A549 (cell line): Measurements from ENCODE around the gene CSF3R. TPM values are rescaled to one million over a fixed set of nuclear protein-coding genes. Genes with fewer than 3 reads are reported as not detected.

Experiments
- ATAC-seq, 2 experiments: fragments of 200-7000 bp in 1 of 2; fragments of >200 bp in 1 of 2; cut with Nextera tagmentation in 1 of 2; cut with Tn5 transposase in 1 of 2; 3 replicates each; pipeline versions ENCODE4 v1.8.0 to v1.9.1; 2018 to 2020; ENCODE audit warnings: mild to moderate bottlenecking in 1 of 2, moderate library complexity in 1 of 2
- CTCF ChIA-PET: fragments of 300-600 bp; sonication (Branson Sonifier 250); formaldehyde crosslinking; extraction: SDS; loops from one replicate; lab custom pipeline; 2021; ENCODE audit warnings: antibody characterized with exemption, inconsistent platforms; lab: Yijun Ruan, JAX
- POLR2A ChIA-PET: fragments of 350-600 bp; formaldehyde crosslinking; extraction: SDS; loops from one replicate; lab custom pipeline; 2021; ENCODE audit warnings: antibody characterized with exemption, inconsistent platforms; lab: Yijun Ruan, JAX
- DNase-seq, 2 experiments: peaks; one replicate each; pipeline versions ENCODE4 v3.0.0 to v3.0.0-alpha.2; 2011 to 2016; ENCODE audit warnings: low read depth in 1 of 2, low spot score in 1 of 2
- FAIRE-seq: peaks from 2 replicates; lab custom pipeline; 2011; peaks lifted over from hg19 to GRCh38; lab: Jason Lieb, UNC
- H3K27ac ChIP-seq, 2 experiments: fragments of >200 bp; sonication (Bioruptor Twin); formaldehyde crosslinking; 3 replicates each; pipeline ENCODE4 v1.5.1; 2016 to 2017
- H3K4me1 ChIP-seq: fragments of >200 bp; sonication (Bioruptor Twin); formaldehyde crosslinking; 3 replicates; pipeline ENCODE4 v1.6.1; 2016
- H3K4me2 ChIP-seq: fragments of >200 bp; sonication (Bioruptor Twin); formaldehyde crosslinking; 3 replicates; pipeline ENCODE4 v1.6.1; 2016
- H3K4me3 ChIP-seq: fragments of >200 bp; sonication (Bioruptor Twin); formaldehyde crosslinking; 3 replicates; pipeline ENCODE4 v1.5.1; 2016
- H3K9me3 ChIP-seq: fragments of >200 bp; sonication (Bioruptor Twin); formaldehyde crosslinking; 3 replicates; pipeline ENCODE4 v1.6.1; 2016
- BHLHE40 ChIP-seq: IDR thresholded peaks from 2 replicates; pipeline ENCODE4 v1.6.1; 2012; ENCODE audit warnings: low read depth, low read length, inconsistent platforms
- CBX8 ChIP-seq: fragments of 200-600 bp; sonication (generic); IDR thresholded peaks from 2 replicates; pipeline ENCODE4 v1.6.1; 2016
- CEBPB ChIP-seq, 2 experiments: fragments of >200 bp in 1 of 2; sonication (Bioruptor Twin) in 1 of 2; formaldehyde crosslinking in 1 of 2; IDR thresholded peaks; 2 replicates each; pipeline ENCODE4 v1.6.1; 2012 to 2016
- FOXS1 ChIP-seq: fragments of 250-450 bp; sonication (Bioruptor Pico); IDR thresholded peaks from 2 replicates; pipeline ENCODE4 v1.5.0; 2020; ENCODE audit warnings: mild to moderate bottlenecking, moderate library complexity
- HDAC2 ChIP-seq: fragments of 200-600 bp; sonication (generic); IDR thresholded peaks from 2 replicates; pipeline ENCODE4 v1.6.1; 2016
- MAFK ChIP-seq: fragments of 450-650 bp; IDR thresholded peaks from 2 replicates; pipeline ENCODE4 v1.6.1; 2014; ENCODE audit not compliant: partially characterized antibody
- MYC ChIP-seq: IDR thresholded peaks from 2 replicates; pipeline ENCODE4 v1.6.1; 2012; ENCODE audit warnings: mild to moderate bottlenecking, inconsistent platforms, low read length, improper control_type of control experiment, borderline replicate concordance
- NR3C1 ChIP-seq: fragments of >200 bp; sonication (Bioruptor Twin); formaldehyde crosslinking; IDR thresholded peaks from 3 replicates; pipeline ENCODE4 v1.6.1; 2017
- POLR2AphosphoS2 ChIP-seq: conservative IDR thresholded peaks from 2 replicates; pipeline ENCODE4 v1.6.1; 2012; ENCODE audit warnings: low read length, improper control_type of control experiment, inconsistent platforms
- RAD21 ChIP-seq, 2 experiments: fragments of >200 bp in 1 of 2; sonication (Bioruptor Twin) in 1 of 2; formaldehyde crosslinking in 1 of 2; IDR thresholded peaks in 1 of 2; conservative IDR thresholded peaks in 1 of 2; 2 replicates in 1 of 2; 3 replicates in 1 of 2; pipeline ENCODE4 v1.6.1; 2012 to 2018; ENCODE audit warnings: inconsistent platforms in 1 of 2
- RFX5 ChIP-seq: fragments of 450-650 bp; IDR thresholded peaks from 2 replicates; pipeline ENCODE4 v1.7.1; 2014; ENCODE audit warnings: antibody characterized with exemption, mild to moderate bottlenecking, moderate library complexity
- RNF2 ChIP-seq: fragments of 200-600 bp; sonication (generic); IDR thresholded peaks from 2 replicates; pipeline ENCODE4 v1.6.1; 2016; ENCODE audit warnings: low read depth, mild to moderate bottlenecking, antibody characterized with exemption, moderate library complexity, borderline replicate concordance
- SREBF2 ChIP-seq: fragments of 450-650 bp; IDR thresholded peaks from 2 replicates; pipeline ENCODE4 v1.6.1; 2014; ENCODE audit warnings: mild to moderate bottlenecking, moderate library complexity
- ZC3H11A ChIP-seq: fragments of 450-650 bp; IDR thresholded peaks from 2 replicates; pipeline ENCODE4 v1.6.1; 2014; ENCODE audit warnings: antibody characterized with exemption, mild to moderate bottlenecking
- ZSCAN20 ChIP-seq: fragments of 250-450 bp; sonication (Bioruptor Pico); IDR thresholded peaks from 2 replicates; pipeline ENCODE4 v1.8.0; 2022; ENCODE audit warnings: mild to moderate bottlenecking, moderate library complexity
- WGBS: methylation state at CpG from one replicate; pipeline ENCODE4 v1.1.6; 2017; ENCODE audit errors: missing lambda C conversion rate; 5-methylcytosine and 5-hydroxymethylcytosine counted together
- polyA plus RNA-seq, 4 experiments: library from polyadenylated mRNA; depleted of rRNA in 3 of 4; stranded (reverse); fragments of >200 nt; fragmentation: RNase III in 1 of 4; extraction: RNeasy Plus Mini Kit Qiagen cat#74134 plus additional on column Dnase treatment in 1 of 4; gene quantifications; 2 replicates in 3 of 4; 3 replicates in 1 of 4; pipeline ENCODE4 v1.2.3, GENCODE V29; 2011 to 2017
- TF ChIP-seq, protein P1 (sequence below): fragments of 450-650 bp; IDR thresholded peaks from 2 replicates; pipeline ENCODE4 v1.6.1; 2014; ENCODE audit warnings: antibody characterized with exemption
- TF ChIP-seq, protein P2 (sequence below): fragments of 200-600 bp; sonication (generic); IDR thresholded peaks from 2 replicates; pipeline ENCODE4 v1.6.1; 2016; ENCODE audit warnings: antibody characterized with exemption, mild to moderate bottlenecking, moderate library complexity
- TF ChIP-seq, protein P3 (sequence below): IDR thresholded peaks from 2 replicates; pipeline ENCODE4 v1.6.1; 2012
- TF ChIP-seq, protein P4 (sequence below): IDR thresholded peaks from 2 replicates; pipeline ENCODE4 v1.6.1; 2012; ENCODE audit warnings: low read depth, borderline replicate concordance
- TF ChIP-seq, protein P5 (sequence below): fragments of >200 bp; sonication (Bioruptor Twin); formaldehyde crosslinking; IDR thresholded peaks from 2 replicates; pipeline ENCODE4 v1.6.1; 2016
- TF ChIP-seq, protein P6 (sequence below): fragments of >200 bp; sonication (Bioruptor Twin); formaldehyde crosslinking; IDR thresholded peaks from 3 replicates; pipeline ENCODE4 v1.6.1; 2016

The CSF3R gene
- polyA plus RNA-seq, 2 of the 4 experiments (the other 2 are of a cell fraction) = not detected

DNA sequence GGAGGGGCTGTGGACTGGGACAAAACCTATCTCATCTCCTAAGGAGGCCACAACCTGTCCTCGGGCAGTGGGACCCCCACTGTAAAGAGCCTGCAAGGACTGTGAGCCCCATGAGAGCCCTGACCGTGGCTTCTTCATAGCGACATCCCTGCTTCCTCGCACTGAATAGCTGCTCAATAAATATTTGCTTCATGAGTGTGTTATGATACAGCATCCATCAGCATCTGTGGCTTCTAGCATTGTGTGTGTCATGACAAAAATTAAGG lies 40.5 kb upstream of the CSF3R start (continued):
- TF ChIP-seq, protein P1, sequence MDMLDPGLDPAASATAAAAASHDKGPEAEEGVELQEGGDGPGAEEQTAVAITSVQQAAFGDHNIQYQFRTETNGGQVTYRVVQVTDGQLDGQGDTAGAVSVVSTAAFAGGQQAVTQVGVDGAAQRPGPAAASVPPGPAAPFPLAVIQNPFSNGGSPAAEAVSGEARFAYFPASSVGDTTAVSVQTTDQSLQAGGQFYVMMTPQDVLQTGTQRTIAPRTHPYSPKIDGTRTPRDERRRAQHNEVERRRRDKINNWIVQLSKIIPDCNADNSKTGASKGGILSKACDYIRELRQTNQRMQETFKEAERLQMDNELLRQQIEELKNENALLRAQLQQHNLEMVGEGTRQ = no peak

DNA sequence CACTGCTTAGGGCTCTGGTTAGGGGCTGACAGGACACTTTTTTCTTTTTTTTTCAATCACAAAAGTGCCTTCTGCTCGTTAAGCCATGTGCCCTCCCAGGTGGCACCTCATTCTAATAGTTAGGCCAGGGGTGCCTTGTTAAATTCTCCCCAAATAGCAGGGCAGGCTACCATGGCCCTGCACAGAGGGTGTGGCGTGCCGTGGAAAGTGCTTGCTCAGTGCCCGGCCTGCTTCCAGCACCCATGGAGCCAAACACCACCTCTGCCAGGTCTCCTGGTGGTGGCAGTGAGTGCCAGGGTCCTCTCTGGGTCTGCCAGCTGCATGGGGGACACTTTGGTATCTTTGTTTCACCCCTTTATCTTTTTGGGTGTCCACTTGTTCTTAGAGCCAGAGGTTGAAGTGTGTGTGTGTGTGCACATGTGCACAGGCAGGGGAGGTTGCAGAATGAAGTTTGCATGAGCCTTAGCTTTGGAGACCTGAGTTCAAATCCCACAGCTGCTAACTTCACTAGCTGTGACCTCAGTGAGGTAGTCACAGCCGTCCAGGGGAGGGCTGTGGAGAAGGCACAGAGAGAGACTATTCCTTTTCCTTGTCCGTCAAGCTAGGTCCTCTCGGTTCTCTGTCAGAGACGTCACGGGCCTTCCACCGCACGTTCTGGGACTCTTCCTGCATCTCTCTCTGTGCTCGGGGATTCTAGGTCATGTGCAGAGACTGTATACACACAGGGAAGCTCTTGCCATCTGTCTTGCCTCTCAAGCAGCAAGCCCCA lies 39.9 kb upstream of the CSF3R start:
- TF ChIP-seq ZSCAN20 (no peak), CBX8 (no peak), NR3C1 (no peak), SREBF2 (no peak), POLR2AphosphoS2 (no peak), MYC (no peak), HDAC2 (no peak), BHLHE40 (no peak), FOXS1 (no peak), ZC3H11A (no peak), CEBPB (IDR thresholded peaks at IDR 0.05) (no peak), RNF2 (no peak), MAFK (no peak), RAD21 (conservative IDR thresholded peaks at IDR 0.05 in 1 of 2, IDR thresholded peaks at IDR 0.05 in 1 of 2) (no peak), RFX5 (no peak)
- TF ChIP-seq, protein P2, sequence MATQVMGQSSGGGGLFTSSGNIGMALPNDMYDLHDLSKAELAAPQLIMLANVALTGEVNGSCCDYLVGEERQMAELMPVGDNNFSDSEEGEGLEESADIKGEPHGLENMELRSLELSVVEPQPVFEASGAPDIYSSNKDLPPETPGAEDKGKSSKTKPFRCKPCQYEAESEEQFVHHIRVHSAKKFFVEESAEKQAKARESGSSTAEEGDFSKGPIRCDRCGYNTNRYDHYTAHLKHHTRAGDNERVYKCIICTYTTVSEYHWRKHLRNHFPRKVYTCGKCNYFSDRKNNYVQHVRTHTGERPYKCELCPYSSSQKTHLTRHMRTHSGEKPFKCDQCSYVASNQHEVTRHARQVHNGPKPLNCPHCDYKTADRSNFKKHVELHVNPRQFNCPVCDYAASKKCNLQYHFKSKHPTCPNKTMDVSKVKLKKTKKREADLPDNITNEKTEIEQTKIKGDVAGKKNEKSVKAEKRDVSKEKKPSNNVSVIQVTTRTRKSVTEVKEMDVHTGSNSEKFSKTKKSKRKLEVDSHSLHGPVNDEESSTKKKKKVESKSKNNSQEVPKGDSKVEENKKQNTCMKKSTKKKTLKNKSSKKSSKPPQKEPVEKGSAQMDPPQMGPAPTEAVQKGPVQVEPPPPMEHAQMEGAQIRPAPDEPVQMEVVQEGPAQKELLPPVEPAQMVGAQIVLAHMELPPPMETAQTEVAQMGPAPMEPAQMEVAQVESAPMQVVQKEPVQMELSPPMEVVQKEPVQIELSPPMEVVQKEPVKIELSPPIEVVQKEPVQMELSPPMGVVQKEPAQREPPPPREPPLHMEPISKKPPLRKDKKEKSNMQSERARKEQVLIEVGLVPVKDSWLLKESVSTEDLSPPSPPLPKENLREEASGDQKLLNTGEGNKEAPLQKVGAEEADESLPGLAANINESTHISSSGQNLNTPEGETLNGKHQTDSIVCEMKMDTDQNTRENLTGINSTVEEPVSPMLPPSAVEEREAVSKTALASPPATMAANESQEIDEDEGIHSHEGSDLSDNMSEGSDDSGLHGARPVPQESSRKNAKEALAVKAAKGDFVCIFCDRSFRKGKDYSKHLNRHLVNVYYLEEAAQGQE = no peak
- TF ChIP-seq, protein P3, sequence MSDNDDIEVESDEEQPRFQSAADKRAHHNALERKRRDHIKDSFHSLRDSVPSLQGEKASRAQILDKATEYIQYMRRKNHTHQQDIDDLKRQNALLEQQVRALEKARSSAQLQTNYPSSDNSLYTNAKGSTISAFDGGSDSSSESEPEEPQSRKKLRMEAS = no peak
- TF ChIP-seq, protein P4, sequence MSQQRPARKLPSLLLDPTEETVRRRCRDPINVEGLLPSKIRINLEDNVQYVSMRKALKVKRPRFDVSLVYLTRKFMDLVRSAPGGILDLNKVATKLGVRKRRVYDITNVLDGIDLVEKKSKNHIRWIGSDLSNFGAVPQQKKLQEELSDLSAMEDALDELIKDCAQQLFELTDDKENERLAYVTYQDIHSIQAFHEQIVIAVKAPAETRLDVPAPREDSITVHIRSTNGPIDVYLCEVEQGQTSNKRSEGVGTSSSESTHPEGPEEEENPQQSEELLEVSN = no peak
- TF ChIP-seq, protein P5, sequence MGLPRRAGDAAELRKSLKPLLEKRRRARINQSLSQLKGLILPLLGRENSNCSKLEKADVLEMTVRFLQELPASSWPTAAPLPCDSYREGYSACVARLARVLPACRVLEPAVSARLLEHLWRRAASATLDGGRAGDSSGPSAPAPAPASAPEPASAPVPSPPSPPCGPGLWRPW = no peak
- TF ChIP-seq, protein P6, sequence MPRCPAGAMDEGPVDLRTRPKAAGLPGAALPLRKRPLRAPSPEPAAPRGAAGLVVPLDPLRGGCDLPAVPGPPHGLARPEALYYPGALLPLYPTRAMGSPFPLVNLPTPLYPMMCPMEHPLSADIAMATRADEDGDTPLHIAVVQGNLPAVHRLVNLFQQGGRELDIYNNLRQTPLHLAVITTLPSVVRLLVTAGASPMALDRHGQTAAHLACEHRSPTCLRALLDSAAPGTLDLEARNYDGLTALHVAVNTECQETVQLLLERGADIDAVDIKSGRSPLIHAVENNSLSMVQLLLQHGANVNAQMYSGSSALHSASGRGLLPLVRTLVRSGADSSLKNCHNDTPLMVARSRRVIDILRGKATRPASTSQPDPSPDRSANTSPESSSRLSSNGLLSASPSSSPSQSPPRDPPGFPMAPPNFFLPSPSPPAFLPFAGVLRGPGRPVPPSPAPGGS = no peak
- ATAC-seq = no peak
- POLR2A ChIA-PET = no interaction called here
- no peak overlapping the region for H3K4me2 ChIP-seq
- CTCF ChIA-PET = interaction anchor here (1.0 to 1.2 kb wide), 2 partner anchors 25 to 912 kb away, joined by 3 read pairs; no protein-coding TSS in a partner anchor
- H3K4me3 ChIP-seq = no peak overlapping the region
- DNase-seq = no peak
- FAIRE-seq = no peak
- 65% methylated on average over 9 of the region's 12 CpGs for WGBS
- H3K4me1 ChIP-seq = no peaks in the 10 kb centered on the region
- no peak overlapping the region for H3K27ac ChIP-seq
- H3K9me3 ChIP-seq = no peaks in the 10 kb centered on the region
